GM18951 (cell line): ENCODE data around the gene CYP4B1.
"Not testable (repeated sequence)": the region's sequence is repeated elsewhere in the genome, so short reads cannot be mapped to it uniquely, and the experiment has no call there.

Experiments
- POLR2A ChIP-seq: IDR thresholded peaks from 4 replicates; pipeline ENCODE4 v1.6.1; 2011; ENCODE audit warnings: mild to moderate bottlenecking; ENCODE audit not compliant: insufficient read length, insufficient read depth; ENCODE audit errors: extremely low read depth
- in situ Hi-C: fragments of 300-500 bp; cut with MboI; formaldehyde crosslinking; loops from one replicate; pipeline ENCODE4 v1.12.0; 2022; ENCODE audit warnings: low sequenced_read_pairs, mixed read lengths, inconsistent platforms; ENCODE audit not compliant: unreplicated experiment

The CYP4B1 gene

GRCh38 chr1:46798810-46799209 lies at the start of gene CYP4B1:
CYP4B1 (plus strand) TSS chr1:46799046; CDS start chr1:46799082, 36 bp downstream.
- no peak for TF ChIP-seq POLR2A
- in situ Hi-C loops: no loop called here

- no peak for TF ChIP-seq POLR2A
- in situ Hi-C loops: no loop called here
These were observed 49.4 kb upstream of the CYP4B1 start for GRCh38 chr1:46749404-46749803.

GRCh38 chr1:46749921-46750404 lies 48.9 kb upstream of the CYP4B1 start:
- in situ Hi-C loops: no loop called here
- TF ChIP-seq POLR2A: no peak

- no peak for TF ChIP-seq POLR2A
- in situ Hi-C loops: no loop called here
These were observed 44.9 kb upstream of the CYP4B1 start for GRCh38 chr1:46753985-46754384.

- in situ Hi-C loops: not testable (repeated sequence)
These were observed 44.1 kb upstream of the CYP4B1 start for GRCh38 chr1:46754707-46755106.

- no peak for TF ChIP-seq POLR2A
- in situ Hi-C loops: no loop called here
These were observed 43.7 kb upstream of the CYP4B1 start for GRCh38 chr1:46755121-46755520.

- no peak for TF ChIP-seq POLR2A
- in situ Hi-C loops: no loop called here
These were observed 41.4 kb upstream of the CYP4B1 start for GRCh38 chr1:46757247-46757955.

GRCh38 chr1:46757956-46758528 lies 40.8 kb upstream of the CYP4B1 start:
- no peak for TF ChIP-seq POLR2A
- in situ Hi-C loops: no loop called here

- in situ Hi-C loops: no loop called here
- TF ChIP-seq POLR2A: no peak
These were observed 38.2 kb upstream of the CYP4B1 start for GRCh38 chr1:46760558-46761166.

- in situ Hi-C loops: no loop called here
- no peak for TF ChIP-seq POLR2A
These were observed 37.1 kb upstream of the CYP4B1 start for GRCh38 chr1:46761740-46762139.

GRCh38 chr1:46764402-46764801 lies 34.4 kb upstream of the CYP4B1 start:
- in situ Hi-C loops: no loop called here
- TF ChIP-seq POLR2A: no peak

GRCh38 chr1:46767649-46768282 lies 31.1 kb upstream of the CYP4B1 start:
- in situ Hi-C loops: no loop called here
- TF ChIP-seq POLR2A: no peak

- in situ Hi-C loops: no loop called here
- TF ChIP-seq POLR2A: no peak
These were observed 30.4 kb upstream of the CYP4B1 start for GRCh38 chr1:46768445-46768844.
